KOPT-K1 (cell line): ENCODE data around the gene KIAA0513.

ENCODE experiments used
- H3K27ac ChIP-seq: fragments of 200-600 bp; sonication (generic); 2 replicates; pipeline ENCODE4 v1.5.1; 2016; ENCODE audit warnings: antibody characterized with exemption, mild to moderate bottlenecking, low read depth, low read length; ENCODE audit not compliant: poor library complexity, severe bottlenecking
- H3K36me3 ChIP-seq: fragments of 200-600 bp; sonication (generic); 2 replicates; pipeline ENCODE4 v1.5.1; 2017; ENCODE audit warnings: antibody characterized with exemption, mild to moderate bottlenecking, low read length, moderate library complexity; ENCODE audit not compliant: insufficient read depth
- H3K9me3 ChIP-seq: fragments of 200-600 bp; sonication (generic); 2 replicates; pipeline ENCODE4 v1.5.1; 2017; ENCODE audit warnings: antibody characterized with exemption, low read length, mild to moderate bottlenecking; ENCODE audit not compliant: insufficient read depth, poor library complexity, severe bottlenecking

KIAA0513 gene

GRCh38 chr16:85078226-85078625 is 50.6 kb downstream of the KIAA0513 start:
- no peak overlapping the region for H3K27ac ChIP-seq
- H3K36me3 ChIP-seq = no peaks in the 10 kb centered on the region
- no peaks in the 10 kb centered on the region for H3K9me3 ChIP-seq

GRCh38 chr16:85078952-85079351 is 51.4 kb downstream of the KIAA0513 start:
- no peaks in the 10 kb centered on the region for H3K9me3 ChIP-seq
- H3K36me3 ChIP-seq = no peaks in the 10 kb centered on the region
- H3K27ac ChIP-seq = no peak overlapping the region

- H3K36me3 ChIP-seq = no peaks in the 10 kb centered on the region
- no peak overlapping the region for H3K27ac ChIP-seq
- no peaks in the 10 kb centered on the region for H3K9me3 ChIP-seq
Measured at GRCh38 chr16:85079785-85080570, 52.4 kb downstream of the KIAA0513 start.

GRCh38 chr16:85081038-85081437 is 53.4 kb downstream of the KIAA0513 start:
- Histone ChIP-seq H3K9me3 (no peaks in the 10 kb centered on the region), H3K36me3 (no peaks in the 10 kb centered on the region), H3K27ac (no peak overlapping the region)

- no peak overlapping the region for H3K27ac ChIP-seq
- no peaks in the 10 kb centered on the region for H3K9me3 ChIP-seq
- H3K36me3 ChIP-seq = no peaks in the 10 kb centered on the region
Measured at GRCh38 chr16:85081765-85082164, 54.2 kb downstream of the KIAA0513 start.

GRCh38 chr16:85082173-85083050 is 54.8 kb downstream of the KIAA0513 start:
- no peak overlapping the region for H3K27ac ChIP-seq
- H3K9me3 ChIP-seq = no peaks in the 10 kb centered on the region
- H3K36me3 ChIP-seq = no peaks in the 10 kb centered on the region

GRCh38 chr16:85083051-85083639 is 55.5 kb downstream of the KIAA0513 start:
- Histone ChIP-seq H3K36me3 (no peaks in the 10 kb centered on the region), H3K27ac (no peak overlapping the region), H3K9me3 (no peaks in the 10 kb centered on the region)

- Histone ChIP-seq H3K36me3 (no peaks in the 10 kb centered on the region), H3K27ac (no peak overlapping the region), H3K9me3 (no peaks in the 10 kb centered on the region)
Measured at GRCh38 chr16:85084841-85085510, 57.4 kb downstream of the KIAA0513 start.

GRCh38 chr16:85085721-85086120 is 58.1 kb downstream of the KIAA0513 start:
- Histone ChIP-seq H3K9me3 (no peaks in the 10 kb centered on the region), H3K36me3 (no peaks in the 10 kb centered on the region), H3K27ac (no peak overlapping the region)

- no peak overlapping the region for H3K27ac ChIP-seq
- H3K9me3 ChIP-seq = no peaks in the 10 kb centered on the region
- H3K36me3 ChIP-seq = no peaks in the 10 kb centered on the region
Measured at GRCh38 chr16:85086347-85087291, 59.0 kb downstream of the KIAA0513 start.

GRCh38 chr16:85087899-85088569 is 60.4 kb downstream of the KIAA0513 start:
- Histone ChIP-seq H3K9me3 (no peaks in the 10 kb centered on the region), H3K36me3 (no peaks in the 10 kb centered on the region), H3K27ac (no peak overlapping the region)

GRCh38 chr16:85088570-85089199 is 61.1 kb downstream of the KIAA0513 start:
- H3K36me3 ChIP-seq = no peaks in the 10 kb centered on the region
- no peak overlapping the region for H3K27ac ChIP-seq
- H3K9me3 ChIP-seq = no peaks in the 10 kb centered on the region

- H3K27ac ChIP-seq = no peak overlapping the region
Measured at GRCh38 chr16:85089525-85089924, 61.9 kb downstream of the KIAA0513 start.

More at GRCh38 chr16:85089525-85089924, 61.9 kb downstream of the KIAA0513 start:
- no peaks in the 10 kb centered on the region for H3K36me3 ChIP-seq
- H3K9me3 ChIP-seq = no peaks in the 10 kb centered on the region
